Dermis lymphatic vessel endothelial cell (primary cell): ENCODE data around the gene RDH11. TPM values are rescaled to one million over a fixed set of nuclear protein-coding genes. Genes with fewer than 3 reads are reported as not detected.

Source experiments
- total RNA-seq: library from RNA; depleted of rRNA; stranded (reverse); fragments of >200 nt; gene quantifications from 2 replicates; pipeline ENCODE4 v1.2.1, GENCODE V29; 2014

RDH11 gene, protein sequence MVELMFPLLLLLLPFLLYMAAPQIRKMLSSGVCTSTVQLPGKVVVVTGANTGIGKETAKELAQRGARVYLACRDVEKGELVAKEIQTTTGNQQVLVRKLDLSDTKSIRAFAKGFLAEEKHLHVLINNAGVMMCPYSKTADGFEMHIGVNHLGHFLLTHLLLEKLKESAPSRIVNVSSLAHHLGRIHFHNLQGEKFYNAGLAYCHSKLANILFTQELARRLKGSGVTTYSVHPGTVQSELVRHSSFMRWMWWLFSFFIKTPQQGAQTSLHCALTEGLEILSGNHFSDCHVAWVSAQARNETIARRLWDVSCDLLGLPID
- total RNA-seq: 61.0 and 68.9 TPM in 2 replicates

DNA sequence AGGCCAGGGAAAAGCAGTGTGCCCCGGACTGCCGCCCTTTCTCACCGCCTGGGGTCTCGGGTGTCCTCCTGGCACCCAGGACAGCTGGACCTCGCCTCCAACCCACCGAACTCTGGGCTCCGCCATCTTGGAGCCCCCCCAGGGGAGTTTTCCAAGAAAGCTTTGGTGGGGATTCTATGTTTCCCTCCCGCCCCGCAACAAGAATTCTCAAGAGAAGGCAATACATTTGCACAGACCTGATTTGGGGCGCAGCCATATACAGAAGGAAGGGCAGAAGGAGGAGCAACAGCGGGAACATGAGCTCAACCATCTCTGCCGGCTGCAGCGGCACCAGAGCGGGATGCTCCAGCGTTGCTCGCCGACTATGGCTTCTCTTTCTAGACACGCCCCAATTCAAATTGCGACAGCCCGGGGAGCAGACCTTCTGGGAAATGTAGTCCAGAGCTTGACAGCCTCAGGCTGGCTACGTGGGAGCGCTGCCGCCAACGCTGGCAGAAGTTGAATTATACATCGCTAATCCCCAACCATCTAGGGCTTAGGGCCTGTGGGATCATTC, at the start of gene RDH11:
Gene RDH11 (minus strand): TSS at position 371 of the 556 bp plus-strand sequence. CDS start 61 bp downstream, at position 310.

DNA sequence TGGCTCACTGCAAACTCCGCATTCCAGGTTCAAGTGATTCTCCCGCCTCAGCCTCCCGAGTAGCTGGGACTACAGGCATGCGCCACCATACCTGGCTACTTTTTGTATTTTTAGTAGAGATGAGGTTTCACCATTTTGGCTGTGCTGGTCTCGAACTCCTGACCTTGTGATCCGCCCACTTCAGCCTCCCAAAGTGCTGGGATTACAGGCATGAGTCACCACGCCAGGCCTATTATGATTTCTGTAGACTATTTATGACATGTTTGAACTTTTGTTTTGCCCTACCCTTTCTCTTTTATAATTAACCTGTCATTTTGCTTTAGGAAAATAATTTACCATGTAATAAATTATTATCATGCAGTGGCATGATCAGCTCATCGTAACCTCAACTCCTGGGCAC, 5.9 kb upstream of the RDH11 start, which contains the start of gene RDH12:
Gene RDH12 (plus strand): TSS at position 395 of the 400 bp plus-strand sequence. CDS start 20,757 bp downstream, outside the sequence.

DNA sequence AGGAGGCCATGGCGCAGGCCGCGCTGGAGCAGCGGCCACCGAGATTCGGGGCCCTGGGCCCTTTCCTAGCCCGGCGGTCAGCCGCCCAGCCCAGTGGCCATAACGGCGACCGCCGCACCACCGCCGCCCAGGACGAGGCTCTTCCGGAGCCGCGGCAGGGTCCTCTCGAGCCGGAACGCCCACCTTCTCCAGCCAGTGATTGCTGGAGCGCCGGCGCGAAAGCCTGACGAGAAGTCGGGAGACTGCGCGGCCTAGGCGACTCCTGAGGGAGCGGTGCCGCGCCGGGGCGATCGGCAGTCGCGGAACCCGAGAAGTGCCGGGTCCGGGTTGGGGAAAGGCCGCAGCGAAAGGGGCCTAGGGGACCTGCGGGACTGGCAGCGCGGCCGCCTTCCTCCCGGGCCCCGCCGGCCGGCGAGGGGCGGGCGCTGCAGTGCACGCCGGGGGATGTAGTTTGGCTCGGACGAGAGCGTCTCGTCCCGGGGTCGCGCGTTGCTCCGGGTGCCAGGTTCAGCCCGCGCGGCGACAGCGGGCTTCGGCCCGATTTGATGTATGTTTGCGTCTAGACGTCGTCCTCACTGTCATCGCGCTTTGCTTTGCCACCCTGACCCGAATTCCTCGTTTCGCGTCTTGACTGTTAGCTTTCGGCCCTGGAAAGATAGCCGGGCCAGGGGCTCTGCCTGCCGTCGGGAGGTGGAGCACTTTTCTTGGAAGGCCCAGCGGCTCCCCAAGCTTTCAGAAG, 20.9 kb downstream of the RDH11 start, which contains the start of gene VTI1B:
Gene VTI1B (minus strand): TSS at position 153 of the 739 bp plus-strand sequence. CDS start 143 bp downstream, at position 10.

Other genes starting within 250 kb of the RDH11 start
- 0.33 and 0.52 TPM in 2 replicates for gene TMEM229B, start 207.0 kb downstream of the RDH11 start, total RNA-seq
- 0.11 and 0.17 TPM in 2 replicates for gene PLEKHH1, start 162.5 kb downstream of the RDH11 start, total RNA-seq
- 13.8 and 15.7 TPM in 2 replicates for gene PIGH, start 95.5 kb downstream of the RDH11 start, total RNA-seq
- 23.0 and 47.6 TPM in 2 replicates for gene ARG2, start 75.8 kb downstream of the RDH11 start, total RNA-seq
- 50.6 and 58.0 TPM in 2 replicates for gene VTI1B, start 21.1 kb downstream of the RDH11 start, total RNA-seq
- gene RDH12, start 6.1 kb upstream of the RDH11 start, total RNA-seq: under 0.01 TPM in 1 of 2 replicates, not detected in the other
- 13.9 and 22.0 TPM in 2 replicates for gene ZFYVE26, start 120.8 kb upstream of the RDH11 start, total RNA-seq
- gene RAD51B, start 124.0 kb upstream of the RDH11 start, total RNA-seq: 10.6 TPM in 2 replicates